Measurements from ENCODE around the gene PLG. TPM values are rescaled to one million over a fixed set of nuclear protein-coding genes. Genes with fewer than 3 reads are reported as not detected.

PLG gene
- total and polyA plus RNA-seq, 2 of the 4 experiments (the other 2 are of a cell fraction) = not detected

Other genes starting within 250 kb of the PLG start
- gene LPA, start 38.0 kb upstream of the PLG start, total RNA-seq (2012; rRNA removed) = not detected in 2 replicates
- not detected in 2 replicates for gene LPA, start 38.0 kb upstream of the PLG start, polyA plus RNA-seq (2012; rRNA removed)

Data from IMR-90 (cell line).